CD4-positive, alpha-beta T cell treated with Interleukin-2 at 100 ng/mL for 4 hours (primary cell): Measurements from ENCODE around the gene EIF4EBP2.

Source experiments
- DNase-seq: peaks from one replicate; pipeline ENCODE4 v3.0.0-alpha.2; 2020; ENCODE audit warnings: low spot score

The EIF4EBP2 gene

GRCh38 chr10:70379581-70380176, 24.3 kb upstream of the EIF4EBP2 start:
- DNase-seq, result peak; percentile 19

GRCh38 chr10:70380350-70381135, 23.4 kb upstream of the EIF4EBP2 start:
- DNase-seq, result no peak

GRCh38 chr10:70381471-70382421, 22.2 kb upstream of the EIF4EBP2 start:
- DNase-seq, result peak; percentile 7

GRCh38 chr10:70391654-70392053, 12.3 kb upstream of the EIF4EBP2 start:
- DNase-seq, result no peak

- DNase-seq, result no peak
These were observed 7.8 kb upstream of the EIF4EBP2 start for GRCh38 chr10:70396140-70396539.

GRCh38 chr10:70399177-70399576, 4.8 kb upstream of the EIF4EBP2 start:
- no peak for DNase-seq

- DNase-seq, result no peak
These were observed 386 bp upstream of the EIF4EBP2 start for GRCh38 chr10:70403483-70404035.

- DNase-seq, result no peak
These were observed 767 bp downstream of the EIF4EBP2 start for GRCh38 chr10:70404787-70405036.

GRCh38 chr10:70405037-70405824, 1.3 kb downstream of the EIF4EBP2 start:
- DNase-seq, result peak; percentile 37

GRCh38 chr10:70409772-70410171, 5.8 kb downstream of the EIF4EBP2 start:
- no peak for DNase-seq

GRCh38 chr10:70410608-70411007, 6.7 kb downstream of the EIF4EBP2 start:
- no peak for DNase-seq

GRCh38 chr10:70412356-70412755, 8.4 kb downstream of the EIF4EBP2 start:
- DNase-seq, result no peak

GRCh38 chr10:70417568-70417967, 13.6 kb downstream of the EIF4EBP2 start:
- DNase-seq, result no peak

- no peak for DNase-seq
These were observed 14.3 kb downstream of the EIF4EBP2 start for GRCh38 chr10:70418229-70418628.

GRCh38 chr10:70418713-70419112, 14.8 kb downstream of the EIF4EBP2 start:
- no peak for DNase-seq

GRCh38 chr10:70424320-70424719, 20.4 kb downstream of the EIF4EBP2 start:
- no peak for DNase-seq

GRCh38 chr10:70425096-70425495, 21.2 kb downstream of the EIF4EBP2 start:
- no peak for DNase-seq

- no peak for DNase-seq
These were observed 22.9 kb downstream of the EIF4EBP2 start for GRCh38 chr10:70426823-70427222.

- no peak for DNase-seq
These were observed 26.8 kb downstream of the EIF4EBP2 start for GRCh38 chr10:70430493-70431445.

- DNase-seq, result no peak
These were observed 28.2 kb downstream of the EIF4EBP2 start for GRCh38 chr10:70432101-70432500.
